NCI-H69 (cell line): ENCODE results near the gene KCNT1.

ENCODE experiments used
- DNase-seq: peaks from one replicate; lab custom pipeline; 2025; lab: John Stamatoyannopoulos, UW

Gene KCNT1

GRCh38 chr9:135785013-135785575 lies 83.1 kb downstream of the KCNT1 start:
- no peak for DNase-seq

- DNase-seq: no peak
Measured at GRCh38 chr9:135786146-135786690, 84.2 kb downstream of the KCNT1 start.

DNA sequence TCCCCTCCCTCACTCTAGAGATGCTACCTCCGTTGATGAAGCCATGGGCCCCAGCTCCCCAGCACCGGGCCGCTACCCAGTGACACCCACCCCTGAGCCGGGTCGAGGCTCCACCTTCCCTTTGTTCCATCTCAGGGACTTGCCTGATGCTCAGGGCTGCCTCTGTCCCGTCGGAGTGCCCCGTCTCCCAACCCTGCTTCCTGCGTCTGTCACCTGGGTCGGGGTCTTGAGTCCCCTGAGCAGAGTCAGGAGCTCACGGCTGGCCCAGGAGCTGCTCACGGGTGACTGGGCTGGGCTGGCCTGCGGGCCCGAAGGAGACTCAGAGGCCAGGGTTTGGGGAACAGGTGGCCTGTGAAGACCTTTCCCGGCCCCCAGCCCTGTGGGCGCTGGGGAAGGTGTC lies 85.3 kb downstream of the KCNT1 start:
- DNase-seq: no peak

DNA sequence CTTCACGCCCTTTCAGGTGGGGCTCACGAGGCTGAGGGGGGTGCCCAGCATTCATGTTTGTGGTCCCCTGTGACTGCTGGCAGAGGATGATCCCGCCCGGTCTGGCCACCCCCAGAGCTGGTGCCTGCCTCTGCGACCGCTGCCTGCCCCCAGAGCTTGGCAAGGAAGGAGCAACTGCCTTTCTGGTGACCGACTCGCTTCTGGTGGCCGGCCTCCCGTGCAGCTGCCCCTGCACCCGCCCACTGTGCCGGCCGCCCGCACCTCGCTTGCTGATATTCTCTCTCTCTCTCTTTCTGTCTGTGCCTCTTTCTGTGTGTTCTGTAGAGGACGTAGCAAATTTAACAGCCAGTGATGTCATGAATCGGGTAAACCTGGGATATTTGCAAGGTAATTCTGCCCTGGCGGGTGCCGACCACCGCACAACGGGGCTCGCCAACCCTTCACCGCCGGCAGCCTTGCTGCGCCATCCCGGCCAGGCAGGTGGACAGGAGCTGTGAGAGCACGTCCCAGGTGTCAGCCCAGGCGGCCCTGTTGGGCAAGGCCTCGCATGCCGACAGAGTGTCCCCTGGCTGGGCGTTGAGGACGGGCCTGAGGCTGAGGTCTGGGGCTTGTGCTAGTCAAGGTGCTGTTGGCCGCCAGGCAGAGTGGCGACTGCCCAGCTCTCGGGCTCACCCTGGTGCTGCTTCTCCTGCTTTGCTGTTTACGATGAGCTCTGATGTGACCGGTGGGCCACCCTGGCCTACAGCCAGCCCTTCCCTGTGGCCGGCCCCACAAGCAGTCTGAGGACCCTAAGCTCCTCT lies 86.0 kb downstream of the KCNT1 start:
- DNase-seq: no peak

DNA sequence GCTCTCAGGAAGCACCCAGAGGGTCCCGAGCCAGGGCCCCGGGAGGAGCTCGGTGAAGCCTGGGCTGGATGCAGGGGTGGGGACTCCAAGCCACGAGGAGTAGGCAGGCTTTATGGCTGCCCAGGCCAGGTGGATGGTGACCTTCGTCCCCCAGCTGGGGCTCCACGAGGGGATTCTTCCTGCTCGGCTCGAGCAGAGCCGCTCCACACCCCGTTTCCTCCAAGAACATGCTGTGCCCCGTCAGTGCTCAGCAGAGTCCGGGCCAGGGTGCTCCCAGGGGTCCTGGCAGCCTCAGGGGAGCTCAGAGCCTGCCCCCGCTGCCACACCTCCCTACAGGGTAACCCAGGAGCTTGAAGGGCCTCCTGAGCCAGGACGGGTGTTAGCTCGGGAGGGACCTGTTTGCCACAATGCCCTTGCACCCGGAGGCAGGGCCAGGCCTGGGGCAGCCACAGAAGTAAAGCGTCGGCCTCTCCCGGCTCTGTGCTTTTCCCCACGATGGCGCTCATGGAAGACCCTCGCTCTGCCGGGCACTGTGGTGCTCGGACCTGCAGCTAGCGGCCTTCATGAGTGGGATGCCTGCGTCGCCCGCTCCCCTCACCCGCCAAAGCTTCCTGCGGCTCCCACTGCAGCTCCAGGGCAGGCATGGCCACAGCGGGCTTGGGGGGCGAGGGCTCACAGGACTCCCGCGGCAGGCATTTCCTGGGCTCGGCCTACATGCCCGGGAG lies 86.8 kb downstream of the KCNT1 start:
- DNase-seq: no peak

- no peak for DNase-seq
Measured at GRCh38 chr9:135789838-135790291, 87.9 kb downstream of the KCNT1 start.

DNA sequence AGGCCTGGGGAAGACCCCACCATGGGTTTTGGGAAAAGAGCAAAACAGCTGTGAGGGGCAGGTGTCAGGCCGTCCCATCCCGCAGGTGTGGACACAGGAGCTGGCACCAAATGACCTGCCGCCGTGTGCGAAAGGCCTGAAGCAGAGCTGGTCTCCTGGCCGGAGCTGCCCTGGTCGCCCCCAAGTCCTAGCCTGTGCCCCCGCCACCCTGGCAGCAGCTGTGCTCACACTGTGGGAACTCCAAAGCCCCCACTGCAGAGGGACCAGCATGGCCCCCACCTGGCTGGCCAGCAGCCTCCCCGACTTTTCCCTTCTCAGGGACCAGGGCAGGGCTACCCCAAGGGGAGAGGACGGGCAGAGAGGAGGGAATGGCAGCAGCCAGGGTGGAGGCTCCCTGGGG lies 88.4 kb downstream of the KCNT1 start:
- no peak for DNase-seq

DNA sequence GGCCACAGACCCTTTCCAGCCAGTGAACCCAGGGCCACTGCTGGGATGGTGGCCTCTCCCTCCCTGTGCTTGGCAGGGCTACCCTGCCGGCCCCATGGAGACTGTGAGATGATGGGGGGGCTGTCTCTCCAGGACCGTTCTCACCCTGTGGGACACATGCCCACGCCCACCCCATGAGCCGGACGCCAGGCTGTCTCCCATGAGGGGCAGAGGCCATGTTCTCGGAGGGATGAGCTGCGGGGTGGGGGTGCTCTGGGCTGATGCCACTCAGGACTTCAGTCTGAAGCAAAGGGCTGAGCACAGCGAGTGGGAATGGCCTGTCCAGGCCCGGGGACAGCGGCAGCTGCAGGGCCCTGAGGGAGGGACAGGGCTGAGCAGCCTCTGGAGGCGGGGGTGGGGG lies 88.9 kb downstream of the KCNT1 start:
- DNase-seq: no peak

DNA sequence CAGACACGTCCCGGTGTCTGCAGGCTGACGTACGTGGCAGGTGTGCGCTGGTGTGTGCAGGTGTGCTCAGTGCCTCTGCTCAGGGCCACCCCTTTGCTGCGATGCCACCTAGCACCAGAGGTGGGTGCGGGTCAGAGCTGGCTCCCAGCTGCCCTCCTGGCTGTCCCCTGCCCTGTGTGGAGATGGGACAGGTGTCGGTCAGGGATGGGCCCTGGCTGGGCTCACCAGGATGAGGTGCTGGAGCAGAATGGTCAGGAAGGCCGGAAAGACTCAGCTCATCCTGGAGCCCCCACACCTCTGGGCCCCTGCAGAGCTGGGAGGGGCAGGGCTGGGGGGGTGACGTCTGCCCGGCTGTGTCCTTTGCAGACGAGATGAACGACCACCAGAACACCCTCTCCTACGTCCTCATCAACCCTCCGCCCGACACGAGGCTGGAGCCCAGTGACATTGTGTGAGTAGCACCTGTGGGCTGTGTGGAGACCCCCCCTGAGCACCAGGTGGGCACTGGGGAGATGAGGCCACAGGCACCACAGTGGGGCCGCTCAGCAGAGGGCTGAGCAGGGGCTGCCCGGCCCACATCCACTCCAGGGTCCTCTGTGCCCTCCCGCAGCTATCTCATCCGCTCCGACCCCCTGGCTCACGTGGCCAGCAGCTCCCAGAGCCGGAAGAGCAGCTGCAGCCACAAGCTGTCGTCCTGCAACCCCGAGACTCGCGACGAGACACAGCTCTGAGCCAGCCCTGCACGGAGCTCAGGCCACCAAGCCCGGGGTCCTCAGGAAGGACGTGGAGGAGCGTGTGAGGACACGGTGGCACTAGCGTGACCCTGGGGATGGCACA lies 89.7 kb downstream of the KCNT1 start:
- no peak for DNase-seq

DNA sequence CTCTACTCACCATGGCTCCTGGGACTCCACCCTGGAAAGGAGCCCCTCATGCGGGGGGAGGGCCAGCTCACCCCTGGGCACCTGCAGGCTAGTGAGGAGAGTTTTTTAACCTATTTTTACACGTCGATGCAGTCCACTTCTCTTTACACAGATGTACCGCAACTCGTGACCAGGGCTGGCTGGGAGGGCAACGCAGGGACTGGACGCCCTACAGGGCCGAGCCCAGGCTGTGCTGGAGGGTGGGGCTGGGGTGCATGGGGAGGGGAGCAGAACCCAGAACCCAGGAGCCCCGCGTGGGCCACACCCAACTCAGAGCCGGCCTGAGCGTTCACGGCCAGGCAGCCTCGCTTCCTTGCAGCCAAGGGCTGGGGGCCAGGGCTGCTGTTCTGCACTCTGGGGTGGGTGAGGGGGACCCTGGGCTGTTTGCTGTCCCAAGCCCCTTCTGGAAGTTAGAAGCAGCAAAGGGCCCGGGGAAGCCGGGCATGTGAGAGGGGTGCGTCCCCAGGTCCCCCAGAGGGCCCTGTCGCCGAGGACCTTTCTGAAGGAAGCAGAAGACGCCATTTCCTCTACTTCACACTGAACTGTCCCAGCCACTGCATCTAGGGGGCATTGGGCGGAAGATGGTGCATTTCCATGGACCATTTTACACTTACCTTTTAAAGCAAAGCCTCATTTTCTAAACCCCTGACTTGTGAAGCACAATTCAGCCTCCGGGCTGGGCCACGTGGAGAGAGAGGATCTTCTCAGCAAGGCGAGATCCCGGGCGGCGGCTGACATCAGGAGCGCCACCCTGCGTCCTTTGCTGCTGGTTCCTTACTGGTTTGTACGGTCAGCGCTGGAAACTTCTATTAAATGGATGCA lies 90.5 kb downstream of the KCNT1 start:
- DNase-seq: no peak

DNA sequence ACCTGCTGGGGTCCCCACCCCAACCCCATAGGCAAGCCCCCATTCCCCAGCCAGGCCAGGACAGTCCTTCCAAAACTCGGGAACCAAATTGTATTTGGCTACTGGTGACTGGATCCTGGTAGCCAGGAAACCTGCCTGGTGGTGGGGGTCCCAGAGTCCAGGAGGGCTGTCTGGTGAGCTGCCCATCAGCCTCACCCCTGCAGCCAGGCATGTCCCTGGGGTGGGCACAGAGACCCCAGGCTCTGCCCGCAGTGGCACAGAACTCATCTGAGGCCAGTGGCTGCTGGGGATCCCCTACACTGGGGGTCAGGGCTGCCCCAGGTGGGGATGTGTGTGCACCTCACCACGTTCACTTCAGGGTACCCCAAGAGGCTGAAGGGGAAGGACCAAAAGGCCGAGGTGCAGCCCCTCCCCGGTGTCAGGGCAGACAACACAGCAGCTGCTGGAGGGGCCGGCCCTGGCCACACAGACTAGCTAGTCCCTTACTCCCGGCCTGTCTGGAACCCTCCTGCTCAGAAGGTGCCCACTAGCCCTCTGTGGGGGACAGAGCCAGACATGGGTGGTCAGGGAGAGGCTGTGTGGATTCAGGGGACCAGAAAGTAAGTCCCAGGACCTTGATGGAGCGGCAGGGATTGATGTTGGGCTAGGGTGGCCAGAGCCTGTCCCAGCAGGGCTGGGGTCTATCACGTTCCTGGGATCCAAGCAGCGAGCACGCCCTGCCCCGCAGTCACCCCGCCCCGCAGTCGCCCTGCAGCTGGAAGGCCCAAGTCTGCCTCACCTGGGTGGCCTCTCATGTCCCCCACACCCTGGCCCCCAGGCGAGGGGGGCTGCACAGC lies 91.5 kb downstream of the KCNT1 start:
- DNase-seq: no peak

DNA sequence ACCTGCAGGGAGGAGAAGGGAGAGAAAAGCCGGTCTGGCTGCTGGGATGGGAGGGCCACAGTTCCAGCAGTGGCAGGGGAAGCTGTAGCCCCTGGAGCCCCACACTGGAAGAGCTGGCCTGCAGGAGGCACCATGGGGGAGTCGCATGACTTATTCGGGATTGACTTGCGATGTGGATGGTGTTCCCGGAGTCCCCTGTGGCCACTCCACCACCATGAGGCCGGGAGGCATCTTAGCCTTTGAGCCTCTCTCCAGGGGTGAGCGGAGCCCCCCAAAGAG lies 92.0 kb downstream of the KCNT1 start:
- DNase-seq: no peak

DNA sequence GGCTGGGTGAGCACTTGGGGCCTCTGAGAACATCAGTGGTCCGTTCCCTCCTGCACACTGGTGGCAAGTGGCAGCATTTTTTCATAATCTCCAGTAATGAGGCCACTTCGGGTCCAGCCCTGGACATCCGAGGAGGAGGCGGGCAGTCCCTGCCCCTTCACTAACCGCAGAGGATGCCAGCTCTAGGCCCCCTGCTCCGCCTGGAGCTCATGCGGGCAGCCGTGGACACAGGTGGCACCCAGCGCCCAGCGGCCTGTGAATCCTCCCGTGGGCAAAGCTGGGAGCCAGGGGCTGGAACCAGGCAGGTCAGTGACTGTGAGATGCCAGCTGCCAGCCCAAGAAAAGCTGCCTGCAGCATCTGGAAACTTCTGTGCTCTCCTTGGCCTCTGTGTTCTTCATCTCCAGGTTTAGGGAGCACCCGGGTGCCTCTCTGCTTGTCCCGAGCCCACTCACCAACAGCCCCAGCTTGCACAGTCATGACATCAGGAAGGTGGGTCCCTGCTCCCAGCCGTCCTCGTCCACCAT lies 92.4 kb downstream of the KCNT1 start:
- DNase-seq: no peak

DNA sequence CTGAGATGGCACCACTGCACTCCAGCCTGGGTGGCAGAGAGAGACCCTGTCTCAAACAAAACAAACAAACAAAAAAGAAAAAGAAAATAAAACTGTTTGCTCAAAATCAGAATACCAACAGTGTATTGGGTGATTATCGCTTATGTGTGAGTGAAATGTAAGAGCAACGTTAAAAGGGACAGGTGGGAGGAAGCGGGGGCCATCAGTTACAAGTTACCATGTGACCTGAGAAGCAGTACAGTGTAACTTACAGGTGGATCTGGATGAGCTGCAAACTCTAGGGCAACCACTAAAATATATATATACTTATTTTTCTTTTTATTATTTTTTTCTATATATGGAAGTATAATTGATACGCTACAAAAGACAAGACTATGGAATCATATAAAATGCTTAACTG lies 93.4 kb downstream of the KCNT1 start:
- DNase-seq: no peak

DNA sequence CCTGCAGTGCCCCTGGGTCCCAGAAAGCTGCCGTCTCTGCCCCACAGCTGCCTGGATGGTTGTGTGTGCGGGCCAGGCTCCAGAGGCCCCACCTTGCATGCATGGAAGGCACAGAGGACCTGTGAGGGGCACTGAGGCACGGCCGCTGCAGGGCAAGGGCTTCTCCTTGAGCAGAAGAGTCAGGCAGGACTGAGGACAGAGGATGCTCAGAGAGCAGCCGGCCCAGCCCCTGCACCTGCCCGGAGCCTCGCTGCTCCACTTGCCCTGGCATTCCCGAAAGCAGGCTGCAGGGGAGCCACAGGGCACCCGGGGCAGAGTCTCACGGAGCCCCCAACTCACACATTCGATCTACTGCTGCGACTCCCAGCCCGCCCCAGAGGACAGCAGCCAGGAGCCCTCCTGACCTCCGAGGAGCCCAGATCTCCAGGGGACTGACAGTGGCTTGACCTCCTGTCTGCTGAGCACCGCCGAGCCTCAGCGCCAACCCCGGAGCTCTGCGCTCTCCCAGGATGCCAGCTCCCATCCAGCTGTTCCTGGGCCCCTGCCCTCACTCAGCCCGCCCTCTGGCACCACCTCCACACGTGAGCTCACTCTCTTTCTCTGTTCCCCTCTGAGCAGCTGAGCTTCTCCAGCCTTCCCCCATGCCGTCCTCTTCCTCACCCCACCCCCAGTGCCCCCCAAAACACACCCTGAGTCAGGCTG lies 95.0 kb downstream of the KCNT1 start:
- peak; percentile 36 for DNase-seq

GRCh38 chr9:135797507-135798262 lies 95.7 kb downstream of the KCNT1 start:
- peak; percentile 73 for DNase-seq

DNA sequence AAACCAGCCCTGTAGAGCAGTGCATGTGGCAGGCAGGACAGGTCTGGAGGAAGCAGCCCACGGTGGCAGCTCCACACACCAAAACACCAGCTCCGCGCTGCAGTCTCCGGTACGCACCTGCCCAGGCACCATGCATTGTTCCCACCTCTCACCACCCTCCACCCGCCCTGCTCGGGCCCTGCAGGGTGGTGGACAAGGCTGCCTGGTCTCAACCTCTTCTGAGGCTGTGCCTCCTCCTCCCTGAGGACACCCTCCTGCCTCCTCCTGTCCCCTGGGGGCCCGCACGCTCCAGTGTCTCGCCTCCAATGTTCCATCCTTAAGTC lies 96.2 kb downstream of the KCNT1 start:
- no peak for DNase-seq

- no peak for DNase-seq
Measured at GRCh38 chr9:135799261-135799660, 97.3 kb downstream of the KCNT1 start.

DNA sequence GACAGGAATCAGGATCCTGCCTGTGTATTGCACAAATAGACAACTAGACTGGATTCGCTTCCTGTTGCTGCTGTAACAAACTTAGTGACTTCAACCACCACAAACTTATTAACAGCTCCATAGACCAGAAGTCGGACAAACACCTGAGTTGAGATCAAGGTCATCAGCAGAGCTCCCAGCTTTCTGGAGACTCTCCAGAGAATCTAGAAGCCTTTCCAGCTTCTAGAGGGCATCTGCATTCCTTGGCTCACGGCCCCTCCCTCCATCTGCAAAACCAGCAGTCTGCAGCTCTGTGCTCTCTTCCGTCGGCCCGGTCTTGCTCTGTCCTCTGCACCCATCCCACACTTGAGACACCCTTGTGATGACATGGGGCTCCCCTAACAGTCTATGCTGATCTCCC lies 99.1 kb downstream of the KCNT1 start:
- DNase-seq: no peak
